Activated T-helper 2 cell treated with anti-CD3 and anti-CD28 coated beads, Interferon-gamma antibody, Interleukin-2, Interleukin-4, amounts not matched to agents 10 μg/mL and 5 μg/mL and 100 μg/mL, durations not matched to agents 14 hours and 24 hours and 36 hours (primary cell): Measurements from ENCODE around the gene SEZ6L2. TPM values are rescaled to one million over a fixed set of nuclear protein-coding genes. Genes with fewer than 3 reads are reported as not detected.
A peak's percentile ranks its signal among the peaks of the same experiment; 100 is the strongest.
"Not testable (repeated sequence)": the region's sequence is repeated elsewhere in the genome, so short reads cannot be mapped to it uniquely, and the experiment has no call there.

ENCODE experiments used
- DNase-seq: peaks from one replicate; pipeline ENCODE4 v3.0.0; 2021; ENCODE audit warnings: low spot score
- H3K27ac Mint-ChIP-seq: one replicate; pipeline ENCODE4 v1.8.0; 2021; ENCODE audit warnings: mixed read lengths
- H3K27me3 Mint-ChIP-seq: one replicate; pipeline ENCODE4 v1.8.0; 2021; ENCODE audit warnings: low read depth, mixed read lengths
- H3K36me3 Mint-ChIP-seq: one replicate; pipeline ENCODE4 v1.8.0; 2021; ENCODE audit warnings: low read depth, mixed read lengths
- H3K4me1 Mint-ChIP-seq: one replicate; pipeline ENCODE4 v1.8.0; 2021; ENCODE audit warnings: low read depth, mixed read lengths
- H3K4me3 Mint-ChIP-seq: one replicate; pipeline ENCODE4 v1.8.0; 2021; ENCODE audit warnings: low read depth, mild to moderate bottlenecking, moderate library complexity, mixed read lengths
- H3K9me3 Mint-ChIP-seq: one replicate; pipeline ENCODE4 v1.8.0; 2021; ENCODE audit warnings: mixed read lengths
- intact Hi-C: fragments of 100-400 bp; cut with micrococcal nuclease; formaldehyde crosslinking; loops from one replicate; pipeline ENCODE4 v1.15.1; 2023
- total RNA-seq: library from RNA; stranded (reverse); gene quantifications from 2 replicates; pipeline ENCODE4 v1.2.3, GENCODE V29; 2022

The SEZ6L2 gene
- total RNA-seq, 1 donor from 2014 or later: 0.11 TPM

DNA sequence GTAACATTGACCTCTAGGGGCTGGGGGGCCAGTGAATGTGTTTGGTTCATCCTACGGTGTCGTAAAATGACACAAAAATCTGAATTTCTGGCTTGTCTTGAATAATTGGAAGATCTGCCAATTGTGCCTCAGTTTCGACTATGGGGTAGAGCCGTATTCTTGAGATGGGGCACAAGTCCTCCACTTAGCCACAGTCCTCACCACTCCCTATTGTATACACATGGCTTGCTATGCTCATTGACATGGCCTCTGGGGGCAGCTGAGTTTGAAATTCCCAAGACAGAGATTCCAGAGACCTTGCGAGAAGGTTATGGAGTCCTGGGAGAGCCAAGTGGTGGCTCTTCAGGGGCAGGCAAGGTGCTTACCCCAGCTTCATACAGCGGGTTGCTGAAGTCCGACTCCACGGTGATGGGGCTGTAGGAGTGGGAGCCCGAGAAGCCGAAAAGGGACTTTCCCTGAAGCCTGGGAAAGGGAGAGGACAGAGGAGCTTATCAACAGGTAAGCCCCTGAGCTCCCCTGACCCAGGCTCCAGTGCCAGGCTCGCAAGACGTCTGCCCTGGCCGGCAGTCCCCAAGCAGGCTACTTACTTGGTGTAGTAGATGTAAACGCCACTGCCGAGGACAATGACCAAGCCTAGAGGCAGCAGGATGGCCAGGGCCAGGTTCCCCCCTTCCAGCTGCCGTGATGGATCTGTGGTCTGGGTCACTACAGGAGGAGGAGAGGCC, 27.4 kb downstream of the SEZ6L2 start:
- peaks cover 3% of the 10 kb centered on the region for H3K4me1 Mint-ChIP-seq
- no peaks in the 10 kb centered on the region for H3K36me3 Mint-ChIP-seq
- intact Hi-C loops: loop anchor here (10.0 kb wide), 1 partner anchor 153 kb away; the partner anchor contains the start of gene C16orf92
- H3K27ac Mint-ChIP-seq: no peak overlapping the region
- DNase-seq: no peak
- H3K27me3 Mint-ChIP-seq: peaks cover 9% of the 10 kb centered on the region
- H3K9me3 Mint-ChIP-seq: no peaks in the 10 kb centered on the region
- no peak overlapping the region for H3K4me3 Mint-ChIP-seq

DNA sequence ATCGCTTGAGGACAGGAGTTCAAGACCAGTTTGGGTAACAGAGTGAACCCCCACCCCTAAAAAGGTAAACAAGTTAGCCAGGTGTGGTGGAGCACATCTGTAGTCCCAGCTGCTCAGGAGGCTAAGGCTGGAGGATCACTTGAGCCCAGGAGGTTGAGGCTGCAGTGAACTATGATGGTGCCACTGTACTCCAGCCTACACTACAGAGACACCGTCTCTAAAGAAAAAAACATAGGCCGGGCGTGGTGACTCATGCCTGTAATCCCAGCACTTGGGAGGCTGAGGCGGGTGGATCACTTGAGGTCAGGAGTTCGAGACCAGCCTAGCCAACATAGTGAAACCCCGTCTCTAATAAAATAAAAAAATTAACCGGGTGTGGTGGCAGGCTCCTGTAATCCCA, 30.3 kb downstream of the SEZ6L2 start:
- not testable (repeated sequence) for H3K4me3 Mint-ChIP-seq, DNase-seq, H3K27me3 Mint-ChIP-seq, H3K4me1 Mint-ChIP-seq, H3K36me3 Mint-ChIP-seq, H3K9me3 Mint-ChIP-seq, H3K27ac Mint-ChIP-seq
- intact Hi-C loops: loop anchor here (10.0 kb wide), 1 partner anchor 126 kb away; the partner anchor contains the start of genes HIRIP3 and INO80E

DNA sequence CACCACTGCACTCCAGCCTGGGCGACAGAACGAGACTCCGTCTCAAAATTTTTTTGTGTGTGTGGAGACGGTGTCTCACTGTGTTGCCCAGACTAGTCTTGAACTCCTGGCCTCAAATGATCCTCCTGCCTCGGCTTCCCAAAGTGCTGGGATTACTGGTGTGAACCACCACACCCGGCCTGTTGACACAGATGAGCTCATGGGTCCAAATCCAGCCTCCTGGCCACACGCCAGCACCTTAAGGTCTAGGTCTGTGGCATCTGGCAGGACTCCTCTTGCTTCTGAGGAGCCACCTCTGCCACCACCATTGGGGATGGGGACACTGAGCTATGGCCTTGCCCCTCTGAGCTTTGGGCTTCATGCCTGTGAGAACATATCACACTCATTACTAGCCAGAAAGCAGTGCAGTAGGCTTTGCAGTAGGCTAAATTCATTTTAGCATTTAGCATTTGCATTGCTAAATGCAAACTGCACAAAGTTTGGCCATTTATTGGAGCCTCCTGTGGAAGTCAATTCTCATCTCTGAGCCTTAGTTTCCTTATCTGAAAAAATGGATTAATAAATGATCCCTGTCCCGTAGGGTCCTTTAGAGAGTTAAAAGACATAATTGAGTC, 30.8 kb downstream of the SEZ6L2 start:
- H3K4me1 Mint-ChIP-seq: peaks cover 4% of the 10 kb centered on the region
- H3K4me3 Mint-ChIP-seq: no peak overlapping the region
- H3K27me3 Mint-ChIP-seq: no peaks in the 10 kb centered on the region
- no peaks in the 10 kb centered on the region for H3K36me3 Mint-ChIP-seq
- no peak overlapping the region for H3K27ac Mint-ChIP-seq
- no peaks in the 10 kb centered on the region for H3K9me3 Mint-ChIP-seq
- intact Hi-C loops: loop anchor here (10.0 kb wide), 1 partner anchor 126 kb away; the partner anchor contains the start of genes HIRIP3 and INO80E
- DNase-seq: no peak

GRCh38 chr16:29864205-29864604, 35.1 kb downstream of the SEZ6L2 start:
- H3K27ac Mint-ChIP-seq: no peak overlapping the region
- intact Hi-C loops: loop anchor here (10.0 kb wide), 1 partner anchor 131 kb away; the partner anchor contains the start of genes HIRIP3 and INO80E
- H3K4me3 Mint-ChIP-seq: no peak overlapping the region
- peaks cover 18% of the 10 kb centered on the region for H3K36me3 Mint-ChIP-seq
- peaks cover 17% of the 10 kb centered on the region for H3K4me1 Mint-ChIP-seq
- no peak for DNase-seq
- H3K9me3 Mint-ChIP-seq: no peaks in the 10 kb centered on the region
- H3K27me3 Mint-ChIP-seq: no peaks in the 10 kb centered on the region

DNA sequence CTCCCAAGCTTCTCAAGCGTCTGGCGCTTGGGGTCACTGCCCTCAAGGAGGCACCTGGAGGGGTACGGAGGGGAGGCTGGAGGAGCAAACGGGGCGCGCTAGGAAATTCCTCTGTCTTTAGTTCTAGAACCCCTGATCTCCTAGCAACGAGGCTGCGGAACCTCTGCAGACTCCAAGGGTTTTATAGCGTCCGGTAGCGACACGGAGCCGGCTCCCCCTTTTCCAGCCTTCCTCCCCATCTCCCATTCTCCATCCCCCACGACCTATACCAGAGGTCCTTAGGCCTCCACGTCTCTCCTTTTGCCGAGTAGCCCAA, 35.7 kb downstream of the SEZ6L2 start:
- peaks cover 24% of the 10 kb centered on the region for H3K36me3 Mint-ChIP-seq
- peak overlapping the region; percentile 99 for H3K27ac Mint-ChIP-seq
- intact Hi-C loops: loop anchor here (1.0 to 10.0 kb wide), 5 partner anchors 47 to 795 kb away; partner anchors contain the start of genes FBRS, HIRIP3, INO80E and KCTD13
- no peak for DNase-seq
- peaks cover 17% of the 10 kb centered on the region for H3K4me1 Mint-ChIP-seq
- peak overlapping the region; percentile 98 for H3K4me3 Mint-ChIP-seq
- H3K9me3 Mint-ChIP-seq: no peaks in the 10 kb centered on the region
- no peaks in the 10 kb centered on the region for H3K27me3 Mint-ChIP-seq

GRCh38 chr16:29862884-29863668, 36.3 kb downstream of the SEZ6L2 start, which contains the start of gene CDIPT:
TSS of gene CDIPT (minus strand) at chr16:29863226. CDS start at chr16:29862857, 369 bp downstream.
- H3K4me1 Mint-ChIP-seq: peaks cover 19% of the 10 kb centered on the region
- peak; percentile 90 for DNase-seq
- no peaks in the 10 kb centered on the region for H3K27me3 Mint-ChIP-seq
- H3K9me3 Mint-ChIP-seq: no peaks in the 10 kb centered on the region
- H3K36me3 Mint-ChIP-seq: peaks cover 30% of the 10 kb centered on the region
- intact Hi-C loops: loop anchor here (1.0 to 10.0 kb wide), 5 partner anchors 47 to 795 kb away; partner anchors contain the start of genes FBRS, HIRIP3, INO80E and KCTD13
- peak within 1 kb of the TSS; percentile 99 for H3K27ac Mint-ChIP-seq
- peak within 1 kb of the TSS; percentile 98 for H3K4me3 Mint-ChIP-seq

DNA sequence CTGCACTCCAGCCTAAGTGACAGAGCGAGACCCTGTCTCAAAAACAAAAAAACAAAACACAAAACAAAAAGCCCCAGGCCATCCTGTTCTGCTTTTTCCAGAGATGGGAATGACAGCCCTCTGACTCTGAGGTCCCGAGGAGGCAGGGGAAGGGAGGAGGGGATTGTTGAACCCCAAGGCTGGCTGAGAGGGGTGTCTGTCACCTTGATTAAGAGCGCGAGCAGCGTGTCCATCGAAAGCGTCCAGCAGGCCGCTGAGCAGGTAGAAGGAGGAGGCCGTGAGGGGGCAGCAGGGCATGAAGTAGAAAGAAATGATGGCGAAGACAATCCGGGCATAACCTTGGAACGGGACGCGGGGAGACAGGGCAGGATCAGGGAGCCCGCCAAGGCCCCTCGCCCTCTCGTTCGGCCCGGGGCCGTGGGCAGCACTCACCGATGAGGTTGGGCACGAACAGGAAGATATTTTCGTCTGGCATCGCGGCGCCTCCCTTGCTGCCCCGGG, 36.9 kb downstream of the SEZ6L2 start:
- Mint-ChIP-seq H3K27me3 (no peaks in the 10 kb centered on the region), H3K4me1 (peaks cover 16% of the 10 kb centered on the region), H3K9me3 (no peaks in the 10 kb centered on the region), H3K36me3 (peaks cover 32% of the 10 kb centered on the region), H3K4me3 (peak overlapping the region; percentile 98), H3K27ac (peak overlapping the region; percentile 92)
- intact Hi-C loops: loop anchor here (2.0 to 10.0 kb wide), 2 partner anchors 58 to 132 kb away; partner anchors contain the start of genes HIRIP3 and INO80E
- no peak for DNase-seq

DNA sequence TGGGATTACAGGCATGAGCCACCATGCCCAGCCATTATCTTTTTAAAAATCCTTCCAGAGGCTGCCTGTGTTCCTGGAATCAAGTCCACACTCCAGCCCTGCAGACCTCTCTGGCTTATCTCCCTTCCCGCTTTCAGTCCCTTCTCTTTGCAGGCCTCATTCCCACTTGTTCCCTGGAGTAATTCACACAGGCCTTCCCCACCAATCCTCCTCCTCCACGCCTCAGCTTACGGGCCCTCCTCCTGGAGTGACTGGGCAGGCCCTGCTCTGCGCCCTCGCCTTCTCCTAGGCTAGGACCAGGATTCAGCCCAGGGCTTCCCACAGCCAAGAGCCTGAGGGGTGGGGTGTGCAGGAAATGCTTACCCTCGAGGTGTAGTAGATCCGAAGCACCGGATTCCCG, 39.1 kb downstream of the SEZ6L2 start:
- no peaks in the 10 kb centered on the region for H3K27me3 Mint-ChIP-seq
- no peak overlapping the region for H3K4me3 Mint-ChIP-seq
- H3K27ac Mint-ChIP-seq: no peak overlapping the region
- DNase-seq: no peak
- peaks cover 35% of the 10 kb centered on the region for H3K36me3 Mint-ChIP-seq
- no peaks in the 10 kb centered on the region for H3K9me3 Mint-ChIP-seq
- H3K4me1 Mint-ChIP-seq: peaks cover 16% of the 10 kb centered on the region
- intact Hi-C loops: loop anchor here (10.0 kb wide), 1 partner anchor 135 kb away; the partner anchor contains the start of genes HIRIP3 and INO80E

DNA sequence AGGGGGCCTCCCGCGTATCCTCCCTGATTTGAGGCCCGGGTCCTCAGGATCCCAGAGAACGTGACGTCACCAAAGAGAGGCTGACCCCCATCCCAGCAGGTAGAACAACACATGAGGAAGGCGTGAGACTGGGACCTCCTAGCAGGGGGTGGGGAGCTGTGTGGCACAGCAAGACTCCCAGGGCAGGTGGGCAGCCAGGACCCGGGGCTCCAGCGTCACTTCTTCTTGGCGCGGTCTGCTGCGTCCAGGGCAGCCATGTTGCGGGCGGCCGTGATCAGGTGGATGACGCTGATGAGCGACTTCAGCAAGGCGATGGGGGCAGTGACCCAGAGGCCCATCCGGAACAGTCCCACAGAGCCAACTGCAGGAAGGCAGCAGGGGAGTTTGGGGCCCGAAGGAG, 40.4 kb downstream of the SEZ6L2 start:
- Mint-ChIP-seq H3K4me1 (peaks cover 16% of the 10 kb centered on the region), H3K27ac (no peak overlapping the region), H3K9me3 (no peaks in the 10 kb centered on the region), H3K4me3 (no peak overlapping the region), H3K27me3 (no peaks in the 10 kb centered on the region), H3K36me3 (peaks cover 35% of the 10 kb centered on the region)
- intact Hi-C loops: no loop called here
- no peak for DNase-seq

- peaks cover 14% of the 10 kb centered on the region for H3K4me1 Mint-ChIP-seq
- H3K9me3 Mint-ChIP-seq: no peaks in the 10 kb centered on the region
- intact Hi-C loops: no loop called here
- no peak overlapping the region for H3K4me3 Mint-ChIP-seq
- H3K36me3 Mint-ChIP-seq: peaks cover 35% of the 10 kb centered on the region
- no peak for DNase-seq
- no peaks in the 10 kb centered on the region for H3K27me3 Mint-ChIP-seq
- H3K27ac Mint-ChIP-seq: peak overlapping the region; percentile 14
These were observed 41.1 kb downstream of the SEZ6L2 start for GRCh38 chr16:29858149-29858849.

- Mint-ChIP-seq H3K36me3 (peaks cover 35% of the 10 kb centered on the region), H3K4me3 (no peak overlapping the region), H3K9me3 (no peaks in the 10 kb centered on the region), H3K27me3 (no peaks in the 10 kb centered on the region), H3K4me1 (peaks cover 14% of the 10 kb centered on the region), H3K27ac (no peak overlapping the region)
- intact Hi-C loops: no loop called here
- no peak for DNase-seq
These were observed 42.1 kb downstream of the SEZ6L2 start for GRCh38 chr16:29857133-29857760.
